ENCODE data around the gene TTYH3. TPM values are rescaled to one million over a fixed set of nuclear protein-coding genes. Genes with fewer than 3 reads are reported as not detected.
A peak's percentile ranks its signal among the peaks of the same experiment; 100 is the strongest.

TTYH3 gene
- total RNA-seq, 1 experiment from 2014 or later = 122 TPM

- Histone ChIP-seq H3K9ac (ENCODE audit: extremely low read depth, insufficient read length, low read length) (no peak overlapping the region), H3K18ac (ENCODE audit: insufficient read length, low read depth, low read length) (no peak overlapping the region), H4K91ac (ENCODE audit: insufficient read length, low read depth, low read length) (no peak overlapping the region), H2AFZ (ENCODE audit: low read length) (no peak overlapping the region), H3K9me3 (ENCODE audit: control insufficient read depth, low read depth, low read length) (no peaks in the 10 kb centered on the region), H2BK12ac (ENCODE audit: insufficient read length, low read depth, low read length) (no peak overlapping the region), H3K23ac (ENCODE audit: insufficient read length, low read depth, low read length) (no peak overlapping the region), H4K20me1 (ENCODE audit: control insufficient read depth, insufficient read depth, insufficient read length) (peaks cover 4% of the 10 kb centered on the region), H2BK120ac (ENCODE audit: low read depth, low read length, poor library complexity, severe bottlenecking) (no peak overlapping the region), H3K27me3 (ENCODE audit: insufficient read depth, low read length) (no peaks in the 10 kb centered on the region), H2BK5ac (ENCODE audit: insufficient read length, low read length) (no peak overlapping the region), H2AK5ac (ENCODE audit: insufficient read length, low read length) (no peak overlapping the region), H3K23me2 (ENCODE audit: insufficient read length, low read depth, low read length, poor library complexity, severe bottlenecking) (no peaks in the 10 kb centered on the region), H3K14ac (ENCODE audit: insufficient read depth, low read length) (no peak overlapping the region; the same call in 1 of the 2 replicates), H4K8ac (replicated peaks; ENCODE audit: insufficient read length, low read depth, low read length) (no peak overlapping the region), H3T11ph (ENCODE audit: low read length) (no peak overlapping the region), H3K79me2 (ENCODE audit: insufficient read depth, low read length) (peaks cover 20% of the 10 kb centered on the region; the same call in 1 of the 2 replicates), H3K4me2 (ENCODE audit: insufficient read depth, insufficient read length, low read length) (no peak overlapping the region), H2BK15ac (ENCODE audit: low read depth, low read length) (no peak overlapping the region), H3K27ac (ENCODE audit: insufficient read length, low read depth, low read length) (no peak overlapping the region), H3K56ac (ENCODE audit: insufficient read length, low read depth, low read length) (no peak overlapping the region), H3K79me1 (ENCODE audit: insufficient read depth, low read depth, low read length, poor library complexity, severe bottlenecking) (no peaks in the 10 kb centered on the region), H4K5ac (ENCODE audit: insufficient read length, low read depth, low read length) (no peak overlapping the region), H3K4ac (ENCODE audit: low read depth, low read length) (no peak overlapping the region), H2BK20ac (ENCODE audit: low read depth, low read length, poor library complexity, severe bottlenecking) (no peak overlapping the region), H3K4me1 (ENCODE audit: insufficient read depth, low read length) (no peaks in the 10 kb centered on the region; the same call in 1 of the 2 replicates)
- Mint-ChIP-seq H3K9me3 (no peaks in the 10 kb centered on the region), H3K36me3 (ENCODE audit: insufficient read depth in 1 of 3, low read depth in 3 of 3) (peaks cover 1 to 8% (median 7%) of the 10 kb centered on the region in 3 experiments; a peak in 4 of 7 replicates), H3K4me3 (no peak overlapping the region), H3K27ac (peak overlapping the region in 1 of 3 experiments; percentile 91; a peak in 1 of 7 replicates), H3K4me1 (peaks cover 13 to 25% of the 10 kb centered on the region in 2 experiments), H3K27me3 (ENCODE audit: low read depth) (no peaks in the 10 kb centered on the region)
- no CpG with 5 or more reads among the region's 37 CpGs for WGBS (ENCODE audit: extremely low coverage, insufficient read length, low lambda C conversion rate)
- no peak for TF ChIP-seq CTCF (conservative IDR thresholded peaks at IDR 0.05)
- no peak for DNase-seq
These were observed 8.1 kb downstream of the TTYH3 start for GRCh38 chr7:2639695-2640481.
